Activated CD4-positive, alpha-beta T cell treated with anti-CD3 and anti-CD28 coated beads, Interleukin-2, Interleukin-4, amounts not matched to agents 100 ng/mL and 50 ng/mL, durations not matched to agents 16 hours and 8 hours (primary cell): ENCODE measurements around the gene PDE4D.

Source experiments
- DNase-seq: peaks from one replicate; pipeline ENCODE4 v3.0.0-alpha.2; 2020; ENCODE audit warnings: low spot score

Gene PDE4D

DNA sequence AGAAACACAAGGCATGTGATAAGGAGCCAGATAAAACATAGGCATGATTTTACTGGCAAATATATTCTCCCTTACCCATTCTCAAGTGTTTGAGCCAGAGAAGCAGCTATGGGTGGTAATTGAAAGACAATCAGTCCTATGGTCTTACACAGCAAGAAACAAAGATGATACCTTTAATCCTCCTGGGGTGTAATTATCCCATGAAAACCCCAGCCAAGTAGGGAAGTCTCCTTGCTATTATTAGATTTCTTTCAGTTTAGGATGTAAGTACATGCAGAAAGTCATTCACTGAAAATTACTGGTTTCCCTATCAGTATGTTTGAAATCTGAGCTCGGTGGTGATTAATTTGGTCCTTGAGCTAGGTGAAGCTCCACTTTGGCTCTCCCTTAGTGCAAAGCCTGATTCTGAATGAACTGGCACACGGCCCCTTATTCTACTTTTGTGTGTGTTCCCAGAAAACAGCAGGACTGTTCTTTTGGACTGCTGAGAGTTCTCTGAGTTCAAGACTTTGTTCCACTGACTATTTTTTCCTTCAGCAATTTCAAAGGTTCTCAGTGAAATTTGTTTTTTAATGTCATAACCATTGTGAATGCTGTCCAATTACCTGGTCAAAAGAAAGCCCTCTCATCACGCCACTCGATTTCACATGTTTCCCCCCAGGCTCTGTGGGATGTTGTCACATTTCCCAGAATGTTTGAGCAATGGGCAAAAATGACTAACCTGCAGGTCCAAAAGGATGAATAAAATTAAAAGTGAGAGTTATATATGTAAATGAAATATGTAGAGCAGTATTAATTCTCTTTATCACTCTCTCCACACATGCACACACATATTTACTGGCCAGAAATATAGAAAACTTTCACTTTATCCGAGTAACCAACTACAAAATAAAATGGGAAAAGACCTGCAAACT lies 967.6 kb downstream of the PDE4D start:
- peak; percentile 41 for DNase-seq

DNA sequence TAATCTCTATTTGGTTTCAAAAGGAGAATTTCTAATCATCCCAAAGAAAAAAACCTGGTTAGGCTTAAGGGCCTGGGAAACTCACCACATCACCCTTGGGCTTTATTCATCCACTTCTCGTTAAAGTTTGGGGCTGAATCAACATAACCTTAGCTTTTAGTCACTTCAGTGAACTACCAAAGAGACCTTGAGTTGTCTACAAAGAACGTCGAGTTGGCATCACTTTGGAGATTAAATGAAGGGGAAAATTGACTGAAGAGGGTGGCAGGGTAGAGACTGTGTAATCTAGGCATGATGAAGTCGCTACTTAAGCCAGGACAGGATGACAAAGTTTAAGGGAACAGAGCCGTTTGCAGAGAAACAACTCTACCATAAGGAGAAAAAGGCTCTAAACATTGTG lies 969.2 kb downstream of the PDE4D start:
- no peak for DNase-seq

DNA sequence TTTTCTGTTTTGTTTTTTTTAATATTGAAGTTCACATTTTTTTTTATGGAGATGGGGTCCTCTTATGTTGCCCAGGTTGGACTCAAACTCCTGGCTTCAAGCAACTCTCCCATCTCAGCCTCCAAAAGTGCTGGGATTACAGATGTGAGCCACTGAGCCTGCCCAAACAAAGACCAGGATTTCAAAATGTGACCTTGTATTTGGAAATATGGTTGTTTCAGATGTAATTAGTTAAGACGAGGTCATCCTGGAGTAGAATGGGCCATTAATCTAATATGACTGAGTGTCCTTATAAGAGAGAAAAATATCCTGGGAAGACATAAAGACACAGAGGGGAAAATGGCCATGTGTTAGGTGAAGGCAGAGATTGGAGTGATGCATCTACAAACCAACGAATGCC lies 970.2 kb downstream of the PDE4D start:
- no peak for DNase-seq

DNA sequence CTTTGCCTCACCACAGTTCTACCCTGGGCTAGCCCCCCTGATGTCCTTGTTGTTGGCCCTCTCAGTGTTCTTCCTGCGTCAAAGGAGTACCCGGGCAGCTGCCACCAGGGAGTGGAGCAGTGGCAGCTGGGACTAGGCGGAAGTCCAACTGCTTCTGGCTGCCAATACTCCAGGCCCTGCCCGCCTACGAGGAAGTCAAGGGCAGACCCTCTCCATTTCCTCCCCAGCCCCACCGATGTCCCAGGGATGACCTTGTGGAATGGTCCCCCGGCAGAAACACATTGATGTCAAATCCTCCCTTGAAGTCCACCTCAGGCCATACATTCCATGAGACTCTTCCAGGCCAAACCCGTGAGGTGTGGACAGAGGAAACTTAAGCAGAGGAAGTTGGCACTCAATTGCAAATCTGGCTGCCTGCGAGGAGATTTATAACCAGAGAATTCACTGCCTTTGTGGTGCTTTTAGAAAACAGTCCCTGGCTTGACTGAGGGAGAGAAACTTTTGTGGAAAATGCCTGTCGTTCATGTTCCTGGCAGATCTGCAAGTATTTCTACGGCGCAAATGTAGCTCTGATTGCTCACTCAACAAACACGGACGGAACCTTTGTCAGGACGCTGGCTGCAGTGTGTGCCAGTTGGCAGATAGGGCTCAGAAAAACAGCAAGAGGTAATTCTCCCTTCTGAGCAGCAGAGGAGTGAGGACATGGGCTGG lies 970.9 kb downstream of the PDE4D start:
- no peak for DNase-seq

DNA sequence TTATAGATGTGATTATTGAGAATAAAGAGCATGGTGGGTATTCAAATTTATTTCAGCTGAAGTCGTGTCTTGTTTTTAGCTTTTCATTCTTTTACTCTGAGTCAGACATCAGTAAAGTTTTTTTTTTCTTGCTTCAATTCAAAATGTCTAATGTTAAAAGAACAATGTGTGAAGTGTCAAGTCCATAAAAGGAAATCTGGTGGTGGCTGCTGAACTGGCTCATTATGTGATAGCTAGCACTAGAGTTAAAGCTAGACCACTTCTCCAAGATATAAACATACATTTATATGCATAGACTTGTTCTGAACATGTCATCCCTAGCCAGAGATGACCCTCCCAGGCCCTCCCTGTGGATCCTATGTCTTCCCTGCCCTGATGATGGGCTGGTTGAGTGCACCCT lies 972.4 kb downstream of the PDE4D start:
- no peak for DNase-seq

DNA sequence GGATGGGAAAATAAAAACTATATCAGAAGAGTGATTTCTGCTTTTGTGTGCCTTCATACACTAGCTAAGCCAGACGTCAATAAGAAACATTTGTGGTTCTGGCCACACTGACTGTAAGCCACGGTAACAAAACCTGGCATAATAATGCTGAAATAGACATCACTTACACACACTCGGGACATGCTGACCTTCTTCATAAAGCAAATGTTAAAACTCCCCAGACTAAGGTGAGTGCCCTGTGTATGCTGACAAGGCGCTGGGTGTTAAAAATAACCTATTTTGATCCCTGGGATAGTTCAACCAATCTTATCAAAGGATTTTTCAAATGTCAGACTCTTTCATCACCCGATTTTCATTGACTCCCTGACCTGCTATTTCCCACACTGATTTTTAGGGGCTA lies 973.7 kb downstream of the PDE4D start:
- no peak for DNase-seq
